MCF 10A (cell line): ENCODE results near the gene KCTD7. TPM values are rescaled to one million over a fixed set of nuclear protein-coding genes. Genes with fewer than 3 reads are reported as not detected.

Experiments used
- BruUV-seq: library from RNA; stranded (reverse); fragments of 400-500 nt; replicated peaks from 2 replicates; lab custom pipeline; 2021; lab: Mats Ljungman, UMichigan
- CTCF ChIA-PET: fragments of 300-600 bp; sonication (Branson Sonifier 250); formaldehyde crosslinking; extraction: SDS; loops from one replicate; lab custom pipeline; 2021; ENCODE audit warnings: antibody characterized with exemption, inconsistent platforms; lab: Yijun Ruan, JAX
- POLR2A ChIA-PET: fragments of 300-600, 350-650 bp; sonication (Branson Sonifier 250); formaldehyde crosslinking; extraction: SDS; loops from one replicate; lab custom pipeline; 2020; ENCODE audit warnings: antibody characterized with exemption, inconsistent platforms; lab: Yijun Ruan, JAX
- DNase-seq: peaks from one replicate; pipeline ENCODE4 v3.0.0-alpha.2; 2018; ENCODE audit not compliant: unreplicated experiment
- H3K27ac Mint-ChIP-seq: one replicate; pipeline ENCODE4 v1.8.0; 2022; ENCODE audit warnings: mild to moderate bottlenecking, low read depth, mixed read lengths; ENCODE audit not compliant: unreplicated experiment
- H3K27me3 Mint-ChIP-seq: one replicate; pipeline ENCODE4 v1.8.0; 2022; ENCODE audit warnings: mixed read lengths; ENCODE audit not compliant: insufficient read depth, unreplicated experiment
- H3K36me3 Mint-ChIP-seq: one replicate; pipeline ENCODE4 v1.8.0; 2022; ENCODE audit warnings: mild to moderate bottlenecking, moderate library complexity, mixed read lengths; ENCODE audit not compliant: insufficient read depth, unreplicated experiment
- H3K4me1 Mint-ChIP-seq: one replicate; pipeline ENCODE4 v1.8.0; 2022; ENCODE audit warnings: mixed read lengths; ENCODE audit not compliant: insufficient read depth, unreplicated experiment
- H3K4me3 Mint-ChIP-seq: one replicate; pipeline ENCODE4 v1.8.0; 2022; ENCODE audit warnings: mild to moderate bottlenecking, moderate library complexity, mixed read lengths; ENCODE audit not compliant: unreplicated experiment
- H3K9me3 Mint-ChIP-seq: one replicate; pipeline ENCODE4 v1.8.0; 2022; ENCODE audit warnings: mixed read lengths; ENCODE audit not compliant: unreplicated experiment
- CTCF ChIP-seq: fragments of 200-600 bp; IDR thresholded peaks from one replicate; pipeline ENCODE4 v1.8.0; 2022; ENCODE audit warnings: antibody characterized with exemption, mild to moderate bottlenecking; ENCODE audit not compliant: unreplicated experiment
- intact Hi-C: fragments of 100-400 bp; cut with micrococcal nuclease; formaldehyde crosslinking; loops from 2 replicates; pipeline ENCODE4 v1.14.1; 2022
- total RNA-seq: library from RNA; stranded (reverse); gene quantifications from 2 replicates; pipeline ENCODE4 v1.2.3, GENCODE V29; 2022

The KCTD7 gene
- total RNA-seq, 1 experiment from 2014 or later, result 3.7 TPM

- Mint-ChIP-seq H3K27me3 (no peaks in the 10 kb centered on the region), H3K9me3 (no peaks in the 10 kb centered on the region), H3K4me1 (peaks cover 5% of the 10 kb centered on the region), H3K36me3 (peaks cover 34% of the 10 kb centered on the region), H3K4me3 (no peak overlapping the region), H3K27ac (no peak overlapping the region)
- no peak for TF ChIP-seq CTCF
- no peak for DNase-seq
- ChIA-PET CTCF (no interaction called here), POLR2A (interaction anchor here (0.8 kb wide), 1 partner anchor 12 kb away, joined by 3 read pairs; no protein-coding TSS in a partner anchor)
- no TSS peak for BruUV-seq
- intact Hi-C loops, result no loop called here
These were observed 9.8 kb downstream of the KCTD7 start for GRCh38 chr7:66638309-66639099.

- Mint-ChIP-seq H3K4me1 (no peaks in the 10 kb centered on the region), H3K9me3 (no peaks in the 10 kb centered on the region), H3K27me3 (no peaks in the 10 kb centered on the region), H3K27ac (no peak overlapping the region), H3K36me3 (peaks cover 34% of the 10 kb centered on the region), H3K4me3 (no peak overlapping the region)
- ChIA-PET CTCF (interaction anchor here (0.6 kb wide), 1 partner anchor 358 kb away, joined by 5 read pairs; no protein-coding TSS in a partner anchor), POLR2A (interaction anchor here (0.8 kb wide), 1 partner anchor 11 kb away, joined by 3 read pairs; no protein-coding TSS in a partner anchor)
- no peak for TF ChIP-seq CTCF
- DNase-seq, result no peak
- BruUV-seq, result no TSS peak
- intact Hi-C loops, result no loop called here
These were observed 11.1 kb downstream of the KCTD7 start for GRCh38 chr7:66639773-66640172.

- Mint-ChIP-seq H3K27me3 (no peaks in the 10 kb centered on the region), H3K36me3 (peaks cover 34% of the 10 kb centered on the region), H3K4me3 (no peak overlapping the region), H3K9me3 (no peaks in the 10 kb centered on the region), H3K4me1 (no peaks in the 10 kb centered on the region), H3K27ac (no peak overlapping the region)
- ChIA-PET CTCF (no interaction called here), POLR2A (interaction anchor here (1.0 kb wide), 1 partner anchor 48 kb away, joined by 4 read pairs; no protein-coding TSS in a partner anchor)
- TF ChIP-seq CTCF, result no peak
- BruUV-seq, result no TSS peak
- intact Hi-C loops, result no loop called here
- no peak for DNase-seq
These were observed 12.3 kb downstream of the KCTD7 start for GRCh38 chr7:66640802-66641525.

GRCh38 chr7:66641526-66641871 is 12.8 kb downstream of the KCTD7 start:
- no peak for TF ChIP-seq CTCF
- no peak for DNase-seq
- H3K9me3 Mint-ChIP-seq, result no peaks in the 10 kb centered on the region
- POLR2A ChIA-PET, result interaction anchor here (1.0 kb wide), 1 partner anchor 49 kb away, joined by 4 read pairs; no protein-coding TSS in a partner anchor
- H3K36me3 Mint-ChIP-seq, result peaks cover 34% of the 10 kb centered on the region
- CTCF ChIA-PET, result no interaction called here
- intact Hi-C loops, result no loop called here
- H3K4me3 Mint-ChIP-seq, result no peak overlapping the region
- H3K4me1 Mint-ChIP-seq, result no peaks in the 10 kb centered on the region
- no TSS peak for BruUV-seq
- H3K27ac Mint-ChIP-seq, result no peak overlapping the region
- H3K27me3 Mint-ChIP-seq, result no peaks in the 10 kb centered on the region
